GM23338 (cell line): ENCODE results near the gene FNDC3B.

Source experiments
- CREB1 ChIP-seq: fragments of 250-450 bp; sonication (Bioruptor Pico); IDR thresholded peaks from 2 replicates; pipeline ENCODE4 v1.5.0; 2020; ENCODE audit warnings: low read depth, mild to moderate bottlenecking, moderate library complexity
- EZH2 ChIP-seq: fragments of 200-600 bp; sonication (generic); IDR thresholded peaks from one replicate; pipeline ENCODE4 v1.8.0; 2017; ENCODE audit warnings: antibody characterized with exemption, mild to moderate bottlenecking, low read depth; ENCODE audit not compliant: unreplicated experiment
- EZH2phosphoT487 ChIP-seq: fragments of 200-600 bp; sonication (generic); IDR thresholded peaks from one replicate; pipeline ENCODE4 v1.8.1; 2018; ENCODE audit warnings: antibody characterized with exemption; ENCODE audit not compliant: unreplicated experiment
- JUNB ChIP-seq: IDR thresholded peaks from one replicate; pipeline ENCODE4 v1.6.1; 2016; ENCODE audit warnings: antibody characterized with exemption; ENCODE audit not compliant: unreplicated experiment
- NANOG ChIP-seq: IDR thresholded peaks from 2 replicates; pipeline ENCODE4 v1.6.1; 2016; ENCODE audit warnings: antibody characterized with exemption, borderline replicate concordance
- POLR2AphosphoS5 ChIP-seq: IDR thresholded peaks from 2 replicates; pipeline ENCODE4 v1.6.1; 2016; ENCODE audit warnings: antibody characterized with exemption, low read depth
- ZNF331 ChIP-seq: fragments of 250-450 bp; sonication (Bioruptor Pico); IDR thresholded peaks from 2 replicates; pipeline ENCODE4 v1.5.0; 2020; ENCODE audit warnings: low read depth, mild to moderate bottlenecking, moderate library complexity
- TF ChIP-seq, protein P1 (sequence below), 2 experiments: fragments of 200-600 bp in 1 of 2; sonication (generic) in 1 of 2; conservative IDR thresholded peaks; 2 replicates each; pipeline versions ENCODE4 v1.5.1 to v1.6.1; 2016 to 2017; ENCODE audit warnings: antibody characterized with exemption in 2 of 2, low read depth in 2 of 2, mild to moderate bottlenecking in 2 of 2, moderate library complexity in 1 of 2
- TF ChIP-seq, protein P2 (sequence below): IDR thresholded peaks from 2 replicates; pipeline ENCODE4 v1.6.1; 2016; ENCODE audit warnings: antibody characterized with exemption
- TF ChIP-seq, protein P3 (sequence below): IDR thresholded peaks from one replicate; pipeline ENCODE4 v1.6.1; 2018; ENCODE audit warnings: antibody characterized with exemption; ENCODE audit not compliant: unreplicated experiment

DNA sequence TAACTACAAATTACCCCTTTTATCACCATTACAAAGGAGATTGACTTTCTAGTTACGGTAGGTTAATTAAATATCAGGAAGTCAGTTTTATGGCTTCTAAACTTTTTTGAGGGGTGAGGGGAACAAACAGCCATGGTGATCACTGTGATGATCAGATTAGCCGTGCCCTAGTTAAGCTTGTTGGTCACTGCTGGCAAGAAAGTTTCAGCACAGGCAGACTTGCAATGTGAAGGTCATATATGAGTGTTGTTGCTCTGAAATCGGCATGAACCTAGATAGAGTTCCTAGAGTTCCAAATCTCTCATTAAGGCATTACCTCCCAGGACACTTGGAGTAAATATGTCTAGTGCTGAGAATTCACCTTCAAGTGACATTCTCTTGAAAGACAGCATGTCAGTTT lies 252.3 kb downstream of the FNDC3B start:
- TF ChIP-seq, protein P1, sequence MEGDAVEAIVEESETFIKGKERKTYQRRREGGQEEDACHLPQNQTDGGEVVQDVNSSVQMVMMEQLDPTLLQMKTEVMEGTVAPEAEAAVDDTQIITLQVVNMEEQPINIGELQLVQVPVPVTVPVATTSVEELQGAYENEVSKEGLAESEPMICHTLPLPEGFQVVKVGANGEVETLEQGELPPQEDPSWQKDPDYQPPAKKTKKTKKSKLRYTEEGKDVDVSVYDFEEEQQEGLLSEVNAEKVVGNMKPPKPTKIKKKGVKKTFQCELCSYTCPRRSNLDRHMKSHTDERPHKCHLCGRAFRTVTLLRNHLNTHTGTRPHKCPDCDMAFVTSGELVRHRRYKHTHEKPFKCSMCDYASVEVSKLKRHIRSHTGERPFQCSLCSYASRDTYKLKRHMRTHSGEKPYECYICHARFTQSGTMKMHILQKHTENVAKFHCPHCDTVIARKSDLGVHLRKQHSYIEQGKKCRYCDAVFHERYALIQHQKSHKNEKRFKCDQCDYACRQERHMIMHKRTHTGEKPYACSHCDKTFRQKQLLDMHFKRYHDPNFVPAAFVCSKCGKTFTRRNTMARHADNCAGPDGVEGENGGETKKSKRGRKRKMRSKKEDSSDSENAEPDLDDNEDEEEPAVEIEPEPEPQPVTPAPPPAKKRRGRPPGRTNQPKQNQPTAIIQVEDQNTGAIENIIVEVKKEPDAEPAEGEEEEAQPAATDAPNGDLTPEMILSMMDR (conservative IDR thresholded peaks at IDR 0.05; ENCODE audit: low read depth in 2 of 2), result no peak
- TF ChIP-seq, protein P2, sequence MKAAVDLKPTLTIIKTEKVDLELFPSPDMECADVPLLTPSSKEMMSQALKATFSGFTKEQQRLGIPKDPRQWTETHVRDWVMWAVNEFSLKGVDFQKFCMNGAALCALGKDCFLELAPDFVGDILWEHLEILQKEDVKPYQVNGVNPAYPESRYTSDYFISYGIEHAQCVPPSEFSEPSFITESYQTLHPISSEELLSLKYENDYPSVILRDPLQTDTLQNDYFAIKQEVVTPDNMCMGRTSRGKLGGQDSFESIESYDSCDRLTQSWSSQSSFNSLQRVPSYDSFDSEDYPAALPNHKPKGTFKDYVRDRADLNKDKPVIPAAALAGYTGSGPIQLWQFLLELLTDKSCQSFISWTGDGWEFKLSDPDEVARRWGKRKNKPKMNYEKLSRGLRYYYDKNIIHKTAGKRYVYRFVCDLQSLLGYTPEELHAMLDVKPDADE, result no peak
- TF ChIP-seq POLR2AphosphoS5, result no peak
- TF ChIP-seq, protein P3, sequence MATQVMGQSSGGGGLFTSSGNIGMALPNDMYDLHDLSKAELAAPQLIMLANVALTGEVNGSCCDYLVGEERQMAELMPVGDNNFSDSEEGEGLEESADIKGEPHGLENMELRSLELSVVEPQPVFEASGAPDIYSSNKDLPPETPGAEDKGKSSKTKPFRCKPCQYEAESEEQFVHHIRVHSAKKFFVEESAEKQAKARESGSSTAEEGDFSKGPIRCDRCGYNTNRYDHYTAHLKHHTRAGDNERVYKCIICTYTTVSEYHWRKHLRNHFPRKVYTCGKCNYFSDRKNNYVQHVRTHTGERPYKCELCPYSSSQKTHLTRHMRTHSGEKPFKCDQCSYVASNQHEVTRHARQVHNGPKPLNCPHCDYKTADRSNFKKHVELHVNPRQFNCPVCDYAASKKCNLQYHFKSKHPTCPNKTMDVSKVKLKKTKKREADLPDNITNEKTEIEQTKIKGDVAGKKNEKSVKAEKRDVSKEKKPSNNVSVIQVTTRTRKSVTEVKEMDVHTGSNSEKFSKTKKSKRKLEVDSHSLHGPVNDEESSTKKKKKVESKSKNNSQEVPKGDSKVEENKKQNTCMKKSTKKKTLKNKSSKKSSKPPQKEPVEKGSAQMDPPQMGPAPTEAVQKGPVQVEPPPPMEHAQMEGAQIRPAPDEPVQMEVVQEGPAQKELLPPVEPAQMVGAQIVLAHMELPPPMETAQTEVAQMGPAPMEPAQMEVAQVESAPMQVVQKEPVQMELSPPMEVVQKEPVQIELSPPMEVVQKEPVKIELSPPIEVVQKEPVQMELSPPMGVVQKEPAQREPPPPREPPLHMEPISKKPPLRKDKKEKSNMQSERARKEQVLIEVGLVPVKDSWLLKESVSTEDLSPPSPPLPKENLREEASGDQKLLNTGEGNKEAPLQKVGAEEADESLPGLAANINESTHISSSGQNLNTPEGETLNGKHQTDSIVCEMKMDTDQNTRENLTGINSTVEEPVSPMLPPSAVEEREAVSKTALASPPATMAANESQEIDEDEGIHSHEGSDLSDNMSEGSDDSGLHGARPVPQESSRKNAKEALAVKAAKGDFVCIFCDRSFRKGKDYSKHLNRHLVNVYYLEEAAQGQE, result no peak
- no peak for TF ChIP-seq EZH2
- no peak for TF ChIP-seq JUNB
- TF ChIP-seq ZNF331 (CRISPR knock-in tag), result no peak
- no peak for TF ChIP-seq EZH2phosphoT487
- no peak for TF ChIP-seq CREB1 (CRISPR knock-in tag)
- TF ChIP-seq NANOG, result no peak
